HepG2 (cell line): ENCODE data around the gene CALY.

Experiments used
- BRCA1 ChIP-seq: sonication (generic); formaldehyde crosslinking; IDR thresholded peaks from 2 replicates; pipeline ENCODE4 v1.4.0; 2020; ENCODE audit warnings: missing genetic modification reagents
- FOSL2 ChIP-seq: sonication (generic); formaldehyde crosslinking; IDR thresholded peaks from 2 replicates; pipeline ENCODE4 v1.4.0; 2020; ENCODE audit warnings: missing genetic modification reagents
- NCOA2 ChIP-seq: sonication (generic); formaldehyde crosslinking; IDR thresholded peaks from 2 replicates; pipeline ENCODE4 v1.8.0; 2022; ENCODE audit warnings: inconsistent platforms
- NR2F1 ChIP-seq, 2 experiments: fragments of 450-650 bp in 1 of 2; formaldehyde crosslinking in 1 of 2; IDR thresholded peaks; 2 replicates each; pipeline versions ENCODE4 v1.5.0 to v1.6.1; 2016 to 2020; ENCODE audit warnings: mild to moderate bottlenecking in 1 of 2, missing compliant biosample characterization in 1 of 2, missing genetic modification reagents in 1 of 2, moderate library complexity in 1 of 2
- POLR2A ChIP-seq, 2 experiments: IDR thresholded peaks; 2 replicates each; pipeline ENCODE4 v1.6.1; 2011; ENCODE audit warnings: low read depth in 2 of 2, low read length in 2 of 2, mild to moderate bottlenecking in 1 of 2, moderate library complexity in 1 of 2; ENCODE audit not compliant: insufficient read depth in 1 of 2
- SIN3A ChIP-seq: IDR thresholded peaks from 2 replicates; pipeline ENCODE4 v1.6.1; 2011; ENCODE audit warnings: low read depth, mild to moderate bottlenecking, control low read depth, low read length, borderline replicate concordance
- STAG1 ChIP-seq: sonication (generic); formaldehyde crosslinking; IDR thresholded peaks from 2 replicates; pipeline ENCODE4 v1.4.0; 2020; ENCODE audit warnings: missing genetic modification reagents
- YY1 ChIP-seq: IDR thresholded peaks from 2 replicates; pipeline ENCODE4 v1.6.1; 2011; ENCODE audit warnings: low read length, low read depth, moderate library complexity, mild to moderate bottlenecking; ENCODE audit not compliant: insufficient read depth, insufficient replicate concordance
- ZBTB33 ChIP-seq: sonication (generic); formaldehyde crosslinking; IDR thresholded peaks from 2 replicates; pipeline ENCODE4 v1.4.0; 2020; ENCODE audit warnings: missing genetic modification reagents
- ZNF800 ChIP-seq: sonication (generic); formaldehyde crosslinking; IDR thresholded peaks from 2 replicates; pipeline ENCODE4 v1.4.0; 2020; ENCODE audit warnings: missing genetic modification reagents
- TF ChIP-seq, protein P1 (sequence below): sonication (generic); formaldehyde crosslinking; IDR thresholded peaks from 2 replicates; pipeline ENCODE4 v1.4.0; 2020; ENCODE audit warnings: missing genetic modification reagents
- TF ChIP-seq, protein P2 (sequence below): sonication (generic); formaldehyde crosslinking; IDR thresholded peaks from 2 replicates; pipeline ENCODE4 v1.5.0; 2020; ENCODE audit warnings: mild to moderate bottlenecking, missing genetic modification reagents, moderate library complexity

- TF ChIP-seq NCOA2 (CRISPR knock-in tag) = no peak
- no peak for TF ChIP-seq YY1
- TF ChIP-seq, protein P1, sequence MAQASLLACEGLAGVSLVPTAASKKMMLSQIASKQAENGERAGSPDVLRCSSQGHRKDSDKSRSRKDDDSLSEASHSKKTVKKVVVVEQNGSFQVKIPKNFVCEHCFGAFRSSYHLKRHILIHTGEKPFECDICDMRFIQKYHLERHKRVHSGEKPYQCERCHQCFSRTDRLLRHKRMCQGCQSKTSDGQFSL (CRISPR knock-in tag) = no peak
- no peak for TF ChIP-seq NR2F1 (CRISPR knock-in tag; IDR thresholded peaks at IDR 0.05)
- TF ChIP-seq FOSL2 (CRISPR knock-in tag) = no peak
- no peak for TF ChIP-seq SIN3A
- TF ChIP-seq ZBTB33 = no peak
- TF ChIP-seq POLR2A (IDR thresholded peaks at IDR 0.05; ENCODE audit: insufficient read depth in 1 of 2, low read depth in 2 of 2, low read length in 2 of 2) = no peak
- no peak for TF ChIP-seq ZNF800 (CRISPR knock-in tag)
- TF ChIP-seq BRCA1 (CRISPR knock-in tag) = no peak
- no peak for TF ChIP-seq STAG1 (CRISPR knock-in tag)
- TF ChIP-seq, protein P2, sequence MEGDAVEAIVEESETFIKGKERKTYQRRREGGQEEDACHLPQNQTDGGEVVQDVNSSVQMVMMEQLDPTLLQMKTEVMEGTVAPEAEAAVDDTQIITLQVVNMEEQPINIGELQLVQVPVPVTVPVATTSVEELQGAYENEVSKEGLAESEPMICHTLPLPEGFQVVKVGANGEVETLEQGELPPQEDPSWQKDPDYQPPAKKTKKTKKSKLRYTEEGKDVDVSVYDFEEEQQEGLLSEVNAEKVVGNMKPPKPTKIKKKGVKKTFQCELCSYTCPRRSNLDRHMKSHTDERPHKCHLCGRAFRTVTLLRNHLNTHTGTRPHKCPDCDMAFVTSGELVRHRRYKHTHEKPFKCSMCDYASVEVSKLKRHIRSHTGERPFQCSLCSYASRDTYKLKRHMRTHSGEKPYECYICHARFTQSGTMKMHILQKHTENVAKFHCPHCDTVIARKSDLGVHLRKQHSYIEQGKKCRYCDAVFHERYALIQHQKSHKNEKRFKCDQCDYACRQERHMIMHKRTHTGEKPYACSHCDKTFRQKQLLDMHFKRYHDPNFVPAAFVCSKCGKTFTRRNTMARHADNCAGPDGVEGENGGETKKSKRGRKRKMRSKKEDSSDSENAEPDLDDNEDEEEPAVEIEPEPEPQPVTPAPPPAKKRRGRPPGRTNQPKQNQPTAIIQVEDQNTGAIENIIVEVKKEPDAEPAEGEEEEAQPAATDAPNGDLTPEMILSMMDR (CRISPR knock-in tag) = no peak
These were observed 549 bp downstream of the CALY start for GRCh38 chr10:133336118-133336576.
